Right lobe of liver (tissue), 5 donors: ENCODE results near the gene MED20. TPM values are rescaled to one million over a fixed set of nuclear protein-coding genes. Genes with fewer than 3 reads are reported as not detected.

ENCODE experiments used
- small RNA-seq, 2 experiments: library from RNA; depleted of rRNA; stranded (forward); fragments of <200 nt; gene quantifications; one replicate each; pipeline ENCODE3, GENCODE V24; 2016
- total RNA-seq, 6 experiments: library from RNA; depleted of rRNA in 2 of 6; stranded (reverse); fragments of >200 nt in 2 of 6; fragmentation: NEBNext Ultra II Directional in 3 of 6; extraction: Animal tissue kit (Norgen Biotek cat#: 25700) in 3 of 6; gene quantifications; one replicate each; pipeline versions ENCODE4 v1.1.0 to v1.2.4, GENCODE V29; 2016 to 2023
- donor health status: DM: no; HTN: no; CAD: no.
- donor health status: DM: no; HTN: no; CAD: no.
- donor health status: DM: no; HTN: yes; CAD: no.
- donor health status: DM: no; HTN: yes; CAD: no.

The MED20 gene
- total RNA-seq, 6 experiments from 2014 or later, result 7.2 to 10.8 (median 7.7) TPM

Small RNA genes lying within 50 kb of the gene (small RNA-seq; reads per million reads assigned to genes)
- 0 reads per million in 2 experiments for gene RF00019

Other genes starting within 250 kb of the MED20 start
- gene TFEB, start 185.5 kb downstream of the MED20 start, total RNA-seq, result 1 to 10 TPM; 4.5 to 9.2 (median 6.6) TPM
- gene PGC, start 173.7 kb downstream of the MED20 start, total RNA-seq, result under 1 TPM in 1 of 6 experiments, not detected in 5; 0.31 TPM
- gene FRS3, start 141.2 kb downstream of the MED20 start, total RNA-seq, result 1 to 10 TPM in 5 of 6 experiments, under 1 TPM in 1; 0.68 to 3.0 (median 1.9) TPM
- 1 to 10 TPM in 5 of 6 experiments, not detected in 1; 1.3 to 3.1 (median 2.7) TPM for gene PRICKLE4, start 140.4 kb downstream of the MED20 start, total RNA-seq
- 100 to 1,000 TPM in 1 of 6 experiments, 10 to 100 TPM in 5; 61.8 to 104 (median 75.6) TPM for gene TOMM6, start 133.4 kb downstream of the MED20 start, total RNA-seq
- 1 to 10 TPM in 5 of 6 experiments, under 1 TPM in 1; 0.87 to 2.0 (median 1.3) TPM for gene USP49, start 25.8 kb downstream of the MED20 start, total RNA-seq
- 10 to 100 TPM in 1 of 6 experiments, 1 to 10 TPM in 5; 3.7 to 10.8 (median 8.4) TPM for gene BYSL, start 360 bp upstream of the MED20 start, total RNA-seq
- 10 to 100 TPM; 11.3 to 51.9 (median 14.2) TPM for gene CCND3, start 20.7 kb upstream of the MED20 start, total RNA-seq
- gene TAF8, start 129.4 kb upstream of the MED20 start, total RNA-seq, result 10 to 100 TPM in 4 of 6 experiments, 1 to 10 TPM in 2; 6.7 to 14.7 (median 11.9) TPM
- gene C6orf132, start 221.5 kb upstream of the MED20 start, total RNA-seq, result under 1 TPM; 0.07 to 0.74 (median 0.34) TPM